GM18870 (cell line): ENCODE measurements around the gene STIM1.

Experiments used
- ATAC-seq: cut with Tn5 transposase; IDR thresholded peaks from one replicate; pipeline ENCODE4 v1.9.1; 2021; ENCODE audit warnings: moderate library complexity; ENCODE audit not compliant: unreplicated experiment

Gene STIM1

DNA sequence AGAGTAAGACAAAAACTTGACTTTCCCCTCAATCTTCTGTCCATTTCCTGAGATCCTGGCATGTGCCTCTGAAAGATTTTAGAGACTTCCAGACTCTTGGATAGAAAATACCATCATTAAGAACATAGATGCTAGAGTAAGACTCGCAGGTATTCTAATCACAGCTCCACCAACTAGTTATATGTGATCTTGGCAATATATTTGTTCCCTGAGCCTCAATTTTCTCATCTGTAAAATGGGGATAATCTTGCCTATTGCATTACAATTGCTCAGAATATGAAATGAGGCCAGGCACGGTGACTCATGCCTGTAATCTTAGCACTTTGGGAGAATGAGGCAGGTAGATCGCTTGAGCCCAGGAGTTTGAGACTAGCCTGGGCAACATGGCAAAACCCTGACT lies 25.4 kb upstream of the STIM1 start:
- ATAC-seq, result no peak

DNA sequence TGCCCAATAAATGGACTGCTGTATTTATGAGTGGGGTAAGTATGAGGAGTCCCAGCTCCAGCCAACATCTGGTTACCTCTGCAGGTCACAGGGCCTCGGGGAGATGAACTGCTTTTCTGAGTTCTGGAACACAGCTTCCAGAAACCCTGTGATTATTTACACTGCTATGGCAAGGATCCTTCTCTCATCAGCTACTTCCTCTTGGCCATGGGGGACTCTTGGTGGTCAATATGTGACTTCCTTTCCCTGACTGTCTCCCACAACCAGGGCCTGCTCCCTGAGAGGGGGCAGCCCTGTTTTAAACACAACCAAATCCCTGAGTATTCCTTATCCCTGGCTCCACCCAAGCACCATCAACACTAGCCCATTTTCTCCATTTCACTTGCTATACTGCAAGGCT lies 24.7 kb upstream of the STIM1 start:
- ATAC-seq, result no peak

DNA sequence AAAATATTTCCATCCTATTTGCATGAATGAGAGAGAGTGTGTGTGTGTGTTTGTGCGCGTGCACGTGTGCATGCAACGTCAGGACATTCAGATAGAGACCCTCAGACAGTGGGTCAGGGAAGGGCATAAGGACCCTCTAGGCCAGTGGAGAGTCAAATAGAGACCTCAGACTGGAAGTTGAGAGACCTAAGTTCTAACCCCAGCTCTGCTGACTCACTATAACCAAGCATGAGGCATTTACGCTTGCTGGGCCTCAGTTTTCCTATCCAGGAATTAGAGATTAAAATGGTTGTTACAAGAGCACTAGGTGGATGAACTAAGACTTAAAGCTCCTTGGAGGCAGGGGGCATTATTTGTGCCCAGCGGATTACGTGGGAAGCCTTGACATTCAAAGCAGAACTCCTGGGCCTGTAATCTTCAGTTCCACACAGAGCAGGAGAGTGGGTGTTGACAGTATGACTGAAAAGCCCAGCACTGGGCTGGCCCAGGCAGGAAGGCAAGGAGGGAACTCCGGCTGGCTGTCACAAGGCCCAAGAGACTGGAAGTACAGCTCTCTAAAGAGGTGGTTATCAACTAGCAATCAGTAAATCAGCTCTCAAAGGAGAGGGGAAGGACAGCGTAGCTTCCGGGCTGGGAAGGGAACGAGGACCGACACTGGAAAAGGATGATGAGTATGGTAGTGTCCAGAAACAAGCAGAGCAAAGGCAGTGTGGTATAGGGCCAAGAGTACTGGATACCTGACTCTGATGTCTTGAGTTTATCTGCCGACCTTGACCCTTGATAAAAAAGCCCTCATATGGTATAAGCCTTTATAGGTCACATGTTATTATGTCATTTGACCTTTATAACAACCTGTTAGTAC lies 23.9 kb upstream of the STIM1 start:
- no peak for ATAC-seq

DNA sequence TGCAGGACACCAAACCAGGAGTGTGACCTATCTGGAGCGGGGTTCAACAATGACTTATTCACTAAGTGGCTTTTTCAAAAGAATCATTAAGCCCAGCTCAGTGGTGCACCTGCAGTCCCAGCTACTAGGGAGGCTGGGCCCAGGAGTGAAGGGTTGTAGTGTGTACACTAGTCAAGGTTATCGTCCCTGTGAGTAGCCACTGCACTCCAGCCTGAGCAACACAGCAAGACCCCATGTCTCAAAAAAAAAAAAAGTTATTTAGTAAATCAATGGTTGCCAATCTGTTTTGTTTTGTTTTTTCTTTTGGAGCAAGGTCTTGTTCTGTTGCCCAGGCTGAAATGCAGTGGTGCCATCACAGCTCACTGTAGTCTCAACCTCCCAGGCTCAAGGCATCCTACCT lies 22.6 kb upstream of the STIM1 start:
- no peak for ATAC-seq

DNA sequence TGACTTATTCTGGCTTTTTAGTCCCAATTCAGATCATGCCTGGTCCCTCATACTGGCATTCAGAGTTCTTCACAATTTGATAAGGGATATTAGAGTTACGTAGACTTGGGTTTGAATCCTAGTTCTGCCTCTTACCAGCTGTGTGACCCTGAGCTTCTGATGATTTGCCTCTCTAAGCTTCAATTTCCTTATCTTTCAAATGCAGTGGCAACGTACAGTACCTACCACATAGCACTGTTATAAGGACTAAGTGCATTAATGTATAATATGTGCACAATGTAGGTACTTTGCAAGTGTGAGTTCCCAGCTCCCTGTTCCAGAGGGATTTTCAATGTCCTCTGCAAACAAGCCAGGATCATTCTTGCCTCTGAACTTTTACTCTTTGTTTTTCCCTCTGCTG lies 22.0 kb upstream of the STIM1 start:
- ATAC-seq, result no peak

DNA sequence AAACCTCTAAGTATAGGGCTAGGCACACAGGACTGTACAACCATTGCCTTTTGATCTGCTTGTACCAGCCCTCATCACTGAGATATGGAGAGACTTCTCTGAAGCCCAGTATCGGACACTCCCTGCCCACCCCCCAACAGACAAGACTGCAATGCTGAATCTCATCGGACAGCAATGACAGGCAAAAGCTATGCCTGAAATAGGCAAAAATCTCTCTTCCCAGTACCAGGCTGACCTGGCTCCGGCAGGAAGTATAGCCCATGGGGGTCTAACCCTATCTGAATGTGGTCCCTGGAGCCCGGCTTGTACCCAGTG lies 21.2 kb upstream of the STIM1 start:
- ATAC-seq, result no peak

DNA sequence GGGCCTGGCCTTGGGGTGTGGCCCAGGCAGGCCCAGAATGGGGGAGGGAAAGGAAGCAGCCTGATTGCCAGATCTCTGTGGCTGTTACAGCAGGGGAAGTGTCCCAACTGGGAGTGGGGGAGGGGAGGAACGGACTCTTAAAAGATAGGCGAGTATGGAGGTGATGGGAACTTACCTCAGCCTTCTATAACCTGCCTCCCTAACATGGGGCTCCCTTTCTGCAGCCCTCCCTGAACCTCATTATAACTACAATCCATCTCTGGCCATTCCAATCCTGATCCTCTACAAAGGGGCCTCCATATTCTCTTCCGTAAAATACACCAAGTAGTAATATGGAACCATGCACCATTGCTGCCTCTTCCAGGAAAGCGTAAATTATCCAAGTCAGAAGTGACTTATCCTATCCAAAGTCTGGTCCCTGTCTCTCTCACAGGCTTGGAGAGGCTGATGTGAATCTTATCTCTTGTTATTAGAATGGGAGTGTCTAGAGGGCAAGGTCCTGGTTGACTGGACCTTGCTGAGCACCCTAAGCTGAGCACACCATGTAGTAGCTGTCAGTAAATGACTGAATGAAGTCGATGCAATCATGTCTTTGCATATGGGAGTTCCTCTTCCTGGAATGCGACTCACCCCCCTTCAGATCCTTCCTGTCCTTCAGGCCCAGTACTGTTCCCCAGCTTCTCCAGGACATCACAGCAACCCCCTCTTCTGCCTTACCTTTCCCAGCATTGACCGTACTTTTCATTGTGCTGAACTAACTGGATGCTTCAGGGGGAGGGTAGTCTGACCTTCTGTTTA lies 20.6 kb upstream of the STIM1 start:
- no peak for ATAC-seq

DNA sequence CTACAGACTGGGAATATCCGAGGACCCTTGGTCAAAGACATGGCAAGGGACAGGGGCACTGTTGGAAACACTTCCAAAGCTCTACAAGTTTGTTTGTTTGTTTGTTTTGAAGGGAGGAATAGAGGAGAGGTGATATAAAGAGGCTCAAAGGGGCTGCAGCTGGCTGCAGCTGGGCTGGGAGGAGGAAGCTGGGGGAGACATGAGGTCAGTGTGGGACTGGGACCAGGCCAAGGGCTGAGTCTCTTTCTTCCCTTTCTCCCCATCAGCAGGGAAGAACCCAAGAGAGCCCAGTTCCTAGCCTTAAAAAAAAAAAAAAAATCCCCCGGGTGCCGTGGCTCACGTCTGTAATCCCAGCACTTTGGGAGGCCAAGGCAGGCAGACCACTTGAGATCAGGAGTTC lies 19.7 kb upstream of the STIM1 start:
- ATAC-seq, result no peak

DNA sequence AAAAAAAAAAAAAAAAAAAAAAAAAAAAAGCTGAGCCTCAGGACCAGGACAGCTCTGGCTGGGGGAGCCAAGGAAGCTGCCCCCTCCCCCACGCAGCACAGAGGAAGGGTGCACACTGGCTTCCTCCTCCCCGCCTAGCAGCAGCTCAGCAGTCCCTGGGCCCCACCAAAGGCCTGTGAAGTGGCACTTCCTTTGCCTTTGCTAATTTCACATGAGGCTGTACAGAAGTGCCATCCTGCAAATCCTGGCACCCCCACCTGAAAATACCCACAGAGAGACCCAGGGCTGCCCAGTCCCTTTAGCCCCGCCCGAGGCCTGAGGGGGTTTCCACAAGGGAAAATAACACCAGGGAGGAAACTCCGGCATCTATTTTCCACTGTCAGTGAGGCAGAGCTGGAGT lies 18.6 kb upstream of the STIM1 start:
- no peak for ATAC-seq

DNA sequence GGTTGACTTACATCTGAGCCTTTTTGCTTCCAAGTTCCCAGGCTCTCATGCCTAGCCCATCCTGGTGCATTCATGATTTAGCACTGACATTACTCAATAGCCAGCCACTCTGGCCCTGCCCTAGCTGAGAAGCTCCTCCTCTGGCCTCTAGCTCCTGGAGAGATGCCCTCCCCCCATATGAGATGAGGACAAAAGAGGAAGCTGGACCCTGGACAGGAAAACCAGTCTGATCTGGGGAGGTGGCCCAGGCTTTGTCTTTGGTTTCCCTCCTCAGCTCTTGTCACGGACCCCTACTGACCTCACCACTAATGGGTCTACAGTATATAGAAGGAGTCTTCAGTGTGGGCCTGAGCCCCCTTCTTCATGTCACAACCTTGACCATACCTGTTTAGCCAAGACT lies 17.7 kb upstream of the STIM1 start:
- no peak for ATAC-seq

DNA sequence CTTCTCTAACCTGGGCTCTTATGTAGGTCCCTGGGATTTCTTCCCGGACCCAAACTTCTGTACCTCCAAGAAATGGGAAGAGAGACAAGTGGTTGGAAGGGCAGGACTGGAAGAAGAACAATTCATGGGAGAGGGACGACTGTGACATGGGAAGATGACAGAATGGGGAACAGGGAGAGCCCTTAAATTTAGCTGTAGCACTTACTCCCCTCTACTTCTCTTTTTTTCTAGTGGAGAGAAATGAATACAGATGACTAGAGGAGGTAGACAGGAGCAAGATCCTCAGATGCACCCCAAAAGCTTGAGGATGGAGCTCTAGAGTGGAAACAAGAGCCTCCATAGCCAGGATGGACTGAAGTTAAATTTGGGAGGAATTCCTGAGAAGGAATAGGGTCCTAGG lies 17.0 kb upstream of the STIM1 start:
- no peak for ATAC-seq

DNA sequence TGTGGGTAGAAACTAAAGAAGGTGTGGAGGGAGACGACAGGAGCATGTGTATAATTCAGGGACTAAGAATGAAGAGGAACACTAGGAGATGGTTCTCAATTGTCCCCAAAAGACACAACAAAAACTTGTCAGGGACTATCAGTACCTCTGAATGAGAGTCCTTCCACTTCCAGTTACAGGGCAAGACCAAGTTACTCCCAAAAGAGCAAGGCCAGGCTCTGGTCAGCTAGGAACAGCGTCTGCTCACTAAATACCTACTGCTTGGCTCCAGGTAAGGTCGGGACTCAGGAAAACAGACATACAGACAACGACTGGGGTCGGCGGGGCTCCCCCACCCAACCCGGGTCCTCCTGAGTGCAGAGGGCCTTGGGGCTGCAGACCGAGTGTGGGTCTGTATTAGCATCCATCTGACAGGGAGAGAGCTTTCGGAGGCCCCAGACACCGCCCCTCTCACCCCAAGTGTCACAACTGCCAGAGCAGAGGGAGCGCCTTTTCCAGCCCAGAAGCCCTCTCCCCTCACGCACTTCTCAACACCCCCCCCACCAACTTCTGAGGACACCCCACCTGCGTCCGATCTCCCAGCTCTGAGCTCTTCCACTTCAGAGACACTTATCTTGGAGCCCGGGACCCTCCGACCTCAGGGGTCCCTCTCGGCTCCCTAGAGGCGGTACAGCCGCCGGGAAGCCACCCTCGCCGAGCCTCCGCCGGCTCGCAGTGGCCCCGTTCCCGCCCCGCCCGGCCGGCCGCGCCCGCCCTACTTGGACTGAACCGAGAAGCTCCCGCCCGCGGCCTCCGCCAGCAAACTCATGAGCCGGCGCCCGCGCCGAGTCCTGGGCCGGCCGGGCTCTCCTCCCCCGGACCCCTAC lies 15.2 kb upstream of the STIM1 start:
- ATAC-seq, result peak; percentile 1

DNA sequence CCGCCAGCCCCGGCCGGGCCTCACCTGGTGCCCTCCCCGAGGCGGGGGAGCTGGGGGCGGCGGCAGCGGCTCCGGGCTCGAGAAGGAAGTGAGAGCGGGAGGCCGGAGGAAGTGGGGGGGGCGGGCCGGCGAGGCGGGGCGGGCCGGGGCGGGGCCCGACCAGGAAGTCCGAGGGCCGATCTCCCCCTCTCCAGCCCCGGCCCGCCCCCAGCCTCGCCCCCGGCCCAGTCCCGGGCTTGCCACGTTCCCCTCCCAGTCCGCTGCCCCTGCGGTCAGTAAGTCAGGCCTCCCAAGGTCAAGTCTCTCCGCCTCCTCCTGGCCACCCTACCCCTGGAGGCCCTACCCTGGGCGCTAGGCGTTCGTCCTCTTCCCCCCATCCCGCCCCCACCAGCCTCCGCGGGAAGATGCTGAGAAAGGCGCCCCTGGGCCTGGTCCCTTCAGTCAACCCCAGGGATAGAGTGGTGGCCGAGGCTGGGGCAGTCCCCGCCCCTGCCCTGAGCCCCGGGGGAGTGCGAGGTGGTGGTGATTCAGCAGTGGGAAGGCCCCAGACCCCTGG lies 14.5 kb upstream of the STIM1 start, which contains the start of gene RHOG:
Gene RHOG, minus strand, starts transcription at position 90 of the 556 bp plus-strand sequence. CDS start 12,821 bp downstream, outside the sequence.
- ATAC-seq, result peak; percentile 44

DNA sequence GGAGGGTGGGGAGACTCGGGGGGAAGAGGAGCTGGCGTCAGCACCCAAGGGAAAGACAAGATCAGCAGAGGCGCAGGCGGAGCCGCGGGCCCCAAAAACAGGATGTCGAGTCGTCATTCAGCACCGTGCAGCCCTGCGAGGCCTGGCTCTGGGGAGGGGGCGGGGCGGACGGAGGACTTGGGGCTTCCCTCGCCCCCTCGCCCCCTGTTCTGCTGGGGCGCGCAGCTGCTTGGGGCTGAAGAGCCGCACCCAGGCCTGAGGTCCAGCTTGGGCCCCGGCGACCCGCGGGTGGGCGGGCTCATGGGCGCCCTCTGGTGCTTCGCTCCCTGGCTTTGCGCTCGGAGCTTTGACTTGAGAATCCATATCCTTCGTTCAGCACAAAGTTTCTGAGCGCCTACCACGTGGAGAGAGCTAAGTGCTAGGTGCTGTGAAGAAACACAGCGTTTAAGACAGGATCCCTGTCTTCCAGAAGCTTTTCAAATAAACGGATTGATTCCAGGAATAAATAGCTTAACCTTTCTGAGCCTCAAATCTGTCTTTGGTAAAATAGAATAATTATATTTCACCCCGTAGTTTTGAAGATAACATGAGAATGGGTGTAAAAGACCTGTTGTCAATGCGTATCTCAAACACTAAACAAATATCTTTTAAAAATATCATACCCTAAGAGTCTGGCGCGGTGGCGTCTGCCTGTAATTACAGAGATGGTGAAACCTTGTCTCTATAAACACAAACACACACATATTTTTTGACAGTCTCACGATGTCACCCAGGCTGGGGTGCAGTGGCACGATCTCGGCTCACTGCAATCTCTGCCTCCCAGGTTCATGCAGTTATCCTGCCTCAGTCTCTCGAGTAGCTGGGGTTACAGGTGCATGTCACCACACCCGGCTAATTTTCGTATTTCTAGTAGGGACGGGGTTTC lies 13.8 kb upstream of the STIM1 start:
- peak; percentile 44 for ATAC-seq

DNA sequence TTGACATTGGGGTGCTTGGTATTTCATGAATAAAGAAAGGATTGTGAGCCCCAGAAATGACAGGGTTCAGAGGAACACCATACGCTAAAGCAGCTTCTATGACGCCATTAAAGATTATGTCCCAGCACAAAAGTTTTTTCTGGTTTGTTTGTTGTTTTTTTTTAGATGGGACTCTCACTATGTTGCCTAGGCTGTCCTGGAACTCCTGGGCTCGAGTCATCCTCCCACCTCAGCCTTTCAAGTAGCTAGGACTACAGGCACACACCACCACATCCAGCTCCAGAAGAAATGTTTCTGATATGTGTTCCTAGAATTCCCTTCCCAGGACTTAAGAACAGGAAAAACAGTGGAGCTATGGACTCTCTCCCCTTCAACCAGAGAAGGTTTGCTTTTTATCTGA lies 12.1 kb upstream of the STIM1 start:
- no peak for ATAC-seq

DNA sequence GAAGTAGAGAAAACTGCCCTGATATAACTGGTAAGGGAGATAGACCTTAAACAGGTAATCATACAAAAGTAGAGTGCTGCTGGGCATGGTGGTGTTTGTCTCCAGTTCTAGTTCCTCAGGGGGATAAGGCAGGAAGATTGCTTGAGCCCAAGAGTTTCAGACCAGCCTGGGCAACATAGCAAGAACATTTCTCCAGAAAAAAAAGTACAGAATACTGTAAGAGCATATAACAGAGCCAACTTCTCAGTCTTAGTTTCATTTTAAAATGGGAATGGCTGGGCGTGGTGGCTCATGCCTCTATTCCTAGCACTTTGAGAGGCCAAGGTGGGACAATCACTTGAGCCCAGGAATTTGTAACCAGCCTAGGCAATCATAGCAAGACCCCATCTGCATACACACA lies 10.2 kb upstream of the STIM1 start:
- no peak for ATAC-seq

DNA sequence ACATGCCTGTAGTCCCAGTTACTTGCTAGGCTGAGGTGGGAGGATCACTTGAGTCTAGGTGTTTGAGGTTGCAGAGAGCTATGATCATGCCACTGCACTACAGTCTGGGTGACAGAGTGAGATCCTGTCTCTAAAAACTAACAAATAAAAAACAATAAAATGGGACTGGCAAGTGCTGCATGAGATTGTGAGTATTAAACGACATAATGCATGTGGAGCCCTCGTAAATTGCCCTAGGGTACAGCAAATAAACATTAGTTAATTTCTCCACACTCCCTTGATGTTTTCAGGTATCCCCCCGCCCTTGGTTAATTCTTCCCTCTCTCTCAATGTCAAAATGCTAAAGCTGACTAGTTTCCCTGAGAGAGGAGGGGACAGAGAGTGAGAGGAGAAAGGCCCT lies 9.8 kb upstream of the STIM1 start:
- ATAC-seq, result no peak

DNA sequence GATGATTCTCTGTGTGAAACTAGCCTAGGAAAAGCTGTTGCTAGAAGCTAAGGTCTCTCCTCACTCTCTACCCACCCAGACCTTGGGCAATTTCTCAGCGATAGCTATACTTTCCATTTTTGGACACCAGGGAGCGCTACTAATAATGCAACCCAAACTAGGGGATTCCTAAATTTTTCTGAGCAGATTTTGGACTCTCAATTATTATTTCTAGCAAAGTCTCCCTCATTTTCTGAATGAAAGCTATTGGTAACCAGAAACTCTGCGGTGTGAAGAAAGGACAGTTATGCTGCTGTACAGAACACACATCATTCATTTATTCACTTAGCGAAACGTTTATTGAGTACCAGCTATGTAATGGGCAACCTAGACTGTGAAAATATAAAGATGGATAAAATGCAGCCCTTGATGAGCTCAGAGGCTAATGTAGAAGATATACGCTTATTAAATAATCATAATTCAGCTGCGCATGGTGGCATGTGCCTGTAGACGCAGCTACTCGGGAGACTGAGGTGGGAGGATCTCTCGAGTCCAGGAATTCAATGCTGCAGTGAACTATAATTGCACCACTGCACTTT lies 6.1 kb upstream of the STIM1 start:
- no peak for ATAC-seq

DNA sequence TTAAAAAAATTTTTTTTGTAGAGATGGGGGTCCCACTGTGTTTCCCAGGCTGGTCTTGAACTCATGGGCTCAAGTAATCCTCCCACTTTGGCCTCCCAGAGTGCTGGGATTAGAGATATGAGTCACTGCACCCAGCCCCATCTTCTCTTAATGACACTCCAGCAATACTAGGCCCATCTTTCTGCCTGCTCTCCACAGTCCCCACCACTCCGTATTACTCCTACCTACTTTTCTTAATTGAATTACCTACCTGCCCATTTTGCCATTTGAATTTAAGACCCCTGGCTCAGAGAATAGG lies 2.0 kb upstream of the STIM1 start:
- ATAC-seq, result no peak
